ENCODE results near the gene DNM3. TPM values are rescaled to one million over a fixed set of nuclear protein-coding genes. Genes with fewer than 3 reads are reported as not detected.

The DNM3 gene
- total RNA-seq, 2 experiments from 2014 or later = 1.6 to 1.8 TPM

DNA sequence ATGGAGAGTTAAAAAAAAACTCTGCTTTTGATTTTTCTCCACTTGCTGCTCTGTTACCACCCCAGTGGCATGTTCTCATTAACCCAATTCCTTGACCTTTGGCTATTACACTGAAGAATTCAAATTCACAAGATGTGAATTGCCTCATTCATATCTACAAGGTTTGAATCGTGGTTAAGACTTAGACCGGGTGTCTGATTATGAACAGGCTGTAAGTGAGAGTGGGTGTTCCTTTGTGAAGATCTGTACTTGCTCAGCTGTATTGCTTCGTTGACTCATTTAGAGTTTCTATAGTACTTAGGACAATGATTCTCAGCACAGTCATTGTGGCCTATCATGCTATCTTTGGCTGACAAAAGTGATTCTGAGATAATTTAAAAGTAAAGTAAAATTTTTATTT is 36.4 kb downstream of the DNM3 start:
- DNase-seq (no peak), ATAC-seq (ENCODE audit: poor library complexity) (no peak)
- H3K27me3 ChIP-seq (ENCODE audit: control insufficient read depth in 1 of 2, insufficient read depth in 2 of 2, low read length in 2 of 2) = no peaks in the 10 kb centered on the region
- no peaks in the 10 kb centered on the region for H3K27me3 Mint-ChIP-seq
- H3K4me3 ChIP-seq (ENCODE audit: low read length) = no peak overlapping the region
- CTCF ChIA-PET = no interaction called here
- no peaks in the 10 kb centered on the region for H3K36me3 ChIP-seq (ENCODE audit: insufficient read depth, low read length)
- no peak overlapping the region for H3K4me3 Mint-ChIP-seq
- intact Hi-C loops (cut with DNase I, micrococcal nuclease) = no loop called here
- no peaks in the 10 kb centered on the region for H3K36me3 Mint-ChIP-seq (ENCODE audit: low read depth)
- H3K4me1 Mint-ChIP-seq (ENCODE audit: low read depth) = no peaks in the 10 kb centered on the region
- no peaks in the 10 kb centered on the region for H3K4me1 ChIP-seq (ENCODE audit: insufficient read depth, low read length)
- TF ChIP-seq, protein P1, sequence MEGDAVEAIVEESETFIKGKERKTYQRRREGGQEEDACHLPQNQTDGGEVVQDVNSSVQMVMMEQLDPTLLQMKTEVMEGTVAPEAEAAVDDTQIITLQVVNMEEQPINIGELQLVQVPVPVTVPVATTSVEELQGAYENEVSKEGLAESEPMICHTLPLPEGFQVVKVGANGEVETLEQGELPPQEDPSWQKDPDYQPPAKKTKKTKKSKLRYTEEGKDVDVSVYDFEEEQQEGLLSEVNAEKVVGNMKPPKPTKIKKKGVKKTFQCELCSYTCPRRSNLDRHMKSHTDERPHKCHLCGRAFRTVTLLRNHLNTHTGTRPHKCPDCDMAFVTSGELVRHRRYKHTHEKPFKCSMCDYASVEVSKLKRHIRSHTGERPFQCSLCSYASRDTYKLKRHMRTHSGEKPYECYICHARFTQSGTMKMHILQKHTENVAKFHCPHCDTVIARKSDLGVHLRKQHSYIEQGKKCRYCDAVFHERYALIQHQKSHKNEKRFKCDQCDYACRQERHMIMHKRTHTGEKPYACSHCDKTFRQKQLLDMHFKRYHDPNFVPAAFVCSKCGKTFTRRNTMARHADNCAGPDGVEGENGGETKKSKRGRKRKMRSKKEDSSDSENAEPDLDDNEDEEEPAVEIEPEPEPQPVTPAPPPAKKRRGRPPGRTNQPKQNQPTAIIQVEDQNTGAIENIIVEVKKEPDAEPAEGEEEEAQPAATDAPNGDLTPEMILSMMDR (IDR thresholded peaks at IDR 0.05) = no peak
- H3K27ac Mint-ChIP-seq = no peak overlapping the region
- no peak overlapping the region for H3K27ac ChIP-seq (ENCODE audit: low read depth in 1 of 2, low read length in 2 of 2)
- POLR2A ChIA-PET = no interaction called here
- H3K9me3 ChIP-seq (ENCODE audit: control insufficient read depth in 1 of 2, insufficient read depth in 1 of 2, low read length in 2 of 2) = no peaks in the 10 kb centered on the region
- no peaks in the 10 kb centered on the region for H3K9me3 Mint-ChIP-seq

DNA sequence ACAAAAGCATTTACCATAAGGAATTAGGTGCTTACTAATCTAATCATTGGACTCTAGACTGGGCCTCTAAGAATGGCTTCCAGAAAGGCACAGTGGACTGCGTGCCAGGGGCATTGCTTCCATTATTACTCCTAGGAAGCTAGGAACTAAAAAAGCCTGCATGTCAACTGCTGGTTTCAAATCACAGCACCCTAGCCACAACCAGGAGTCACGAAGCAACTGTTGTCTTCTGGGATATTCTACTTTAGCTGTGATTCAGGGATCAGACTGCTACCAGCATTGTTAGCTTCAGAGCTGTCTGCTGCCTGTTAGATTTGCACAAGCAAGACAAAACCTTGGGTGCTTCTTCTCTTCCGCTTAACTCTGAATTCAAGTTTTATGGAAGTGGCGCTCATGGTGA is 38.3 kb downstream of the DNM3 start:
- ChIA-PET POLR2A (no interaction called here), CTCF (no interaction called here)
- TF ChIP-seq, protein P1 (IDR thresholded peaks at IDR 0.05) = no peak
- Mint-ChIP-seq H3K27me3 (no peaks in the 10 kb centered on the region), H3K27ac (no peak overlapping the region), H3K4me3 (no peak overlapping the region), H3K9me3 (no peaks in the 10 kb centered on the region), H3K4me1 (ENCODE audit: low read depth) (peaks cover 9% of the 10 kb centered on the region), H3K36me3 (ENCODE audit: low read depth) (no peaks in the 10 kb centered on the region)
- Histone ChIP-seq H3K36me3 (ENCODE audit: insufficient read depth, low read length) (no peaks in the 10 kb centered on the region), H3K4me3 (ENCODE audit: low read length) (no peak overlapping the region), H3K27ac (ENCODE audit: low read depth in 1 of 2, low read length in 2 of 2) (no peak overlapping the region), H3K4me1 (ENCODE audit: insufficient read depth, low read length) (no peaks in the 10 kb centered on the region), H3K9me3 (ENCODE audit: control insufficient read depth in 1 of 2, insufficient read depth in 1 of 2, low read length in 2 of 2) (no peaks in the 10 kb centered on the region), H3K27me3 (ENCODE audit: control insufficient read depth in 1 of 2, insufficient read depth in 2 of 2, low read length in 2 of 2) (no peaks in the 10 kb centered on the region)
- no peak for ATAC-seq (ENCODE audit: poor library complexity)
- intact Hi-C loops (cut with DNase I, micrococcal nuclease) = no loop called here
- no peak for DNase-seq

DNA sequence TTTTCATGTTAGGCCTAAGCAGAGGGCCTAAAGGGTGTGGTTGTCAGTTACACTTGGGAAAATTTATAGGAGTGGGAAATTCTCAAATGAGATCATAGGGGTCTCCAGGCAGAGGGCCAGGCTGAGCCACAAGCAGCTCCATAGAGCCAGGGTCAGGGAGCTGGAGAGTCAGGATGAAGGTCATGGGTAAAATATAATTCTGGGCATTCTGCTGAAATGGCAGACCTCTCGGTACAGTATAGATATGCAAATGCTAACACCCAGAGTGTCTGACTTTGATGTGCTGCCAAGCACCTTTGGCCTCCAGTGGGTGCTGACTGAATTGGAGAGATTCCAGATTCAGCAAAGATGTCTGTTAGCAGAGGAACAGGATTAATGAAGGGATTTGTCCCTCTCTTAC is 40.1 kb downstream of the DNM3 start:
- H3K36me3 Mint-ChIP-seq (ENCODE audit: low read depth) = no peaks in the 10 kb centered on the region
- no peak overlapping the region for H3K4me3 ChIP-seq (ENCODE audit: low read length)
- no peaks in the 10 kb centered on the region for H3K27me3 ChIP-seq (ENCODE audit: control insufficient read depth in 1 of 2, insufficient read depth in 2 of 2, low read length in 2 of 2)
- H3K27me3 Mint-ChIP-seq = no peaks in the 10 kb centered on the region
- H3K4me1 ChIP-seq (ENCODE audit: insufficient read depth, low read length) = no peaks in the 10 kb centered on the region
- ATAC-seq (ENCODE audit: poor library complexity) (no peak), DNase-seq (no peak)
- TF ChIP-seq, protein P1 (IDR thresholded peaks at IDR 0.05) = no peak
- H3K9me3 Mint-ChIP-seq = no peaks in the 10 kb centered on the region
- no peak overlapping the region for H3K27ac ChIP-seq (ENCODE audit: low read depth in 1 of 2, low read length in 2 of 2)
- H3K4me1 Mint-ChIP-seq (ENCODE audit: low read depth) = peaks cover 9% of the 10 kb centered on the region
- H3K9me3 ChIP-seq (ENCODE audit: control insufficient read depth in 1 of 2, insufficient read depth in 1 of 2, low read length in 2 of 2) = no peaks in the 10 kb centered on the region
- H3K27ac Mint-ChIP-seq = no peak overlapping the region
- CTCF ChIA-PET = no interaction called here
- H3K4me3 Mint-ChIP-seq = no peak overlapping the region
- POLR2A ChIA-PET = no interaction called here
- H3K36me3 ChIP-seq (ENCODE audit: insufficient read depth, low read length) = no peaks in the 10 kb centered on the region
- intact Hi-C loops (cut with DNase I, micrococcal nuclease) = no loop called here

Data from CD4-positive, alpha-beta T cell (primary cell).